HG03342 (cell line): ENCODE results near the gene GPI.

Experiments used
- ATAC-seq: cut with Tn5 transposase; IDR thresholded peaks from one replicate; pipeline ENCODE4 v1.9.1; 2021; ENCODE audit warnings: mild to moderate bottlenecking, moderate library complexity; ENCODE audit not compliant: unreplicated experiment

The GPI gene

DNA sequence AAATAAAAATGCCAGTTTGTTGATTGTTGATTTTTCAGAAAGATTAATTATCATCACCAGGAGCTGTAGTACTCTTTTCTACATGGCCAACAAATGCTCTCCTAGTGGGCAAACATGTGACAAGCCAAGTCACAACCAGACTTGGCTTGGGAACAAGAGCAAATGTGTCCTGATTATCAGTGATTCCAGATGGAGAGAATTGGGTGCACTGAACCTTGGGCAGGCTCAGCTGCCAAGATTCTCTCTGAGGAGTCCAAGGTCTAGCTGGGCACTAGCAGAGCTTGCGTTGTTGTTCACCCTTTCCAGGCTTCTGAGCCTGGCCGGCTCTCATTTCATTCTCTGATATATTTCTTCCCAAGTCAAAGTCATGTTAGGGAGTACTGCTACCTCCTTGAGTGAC lies 27.3 kb upstream of the GPI start:
- ATAC-seq, result no peak

DNA sequence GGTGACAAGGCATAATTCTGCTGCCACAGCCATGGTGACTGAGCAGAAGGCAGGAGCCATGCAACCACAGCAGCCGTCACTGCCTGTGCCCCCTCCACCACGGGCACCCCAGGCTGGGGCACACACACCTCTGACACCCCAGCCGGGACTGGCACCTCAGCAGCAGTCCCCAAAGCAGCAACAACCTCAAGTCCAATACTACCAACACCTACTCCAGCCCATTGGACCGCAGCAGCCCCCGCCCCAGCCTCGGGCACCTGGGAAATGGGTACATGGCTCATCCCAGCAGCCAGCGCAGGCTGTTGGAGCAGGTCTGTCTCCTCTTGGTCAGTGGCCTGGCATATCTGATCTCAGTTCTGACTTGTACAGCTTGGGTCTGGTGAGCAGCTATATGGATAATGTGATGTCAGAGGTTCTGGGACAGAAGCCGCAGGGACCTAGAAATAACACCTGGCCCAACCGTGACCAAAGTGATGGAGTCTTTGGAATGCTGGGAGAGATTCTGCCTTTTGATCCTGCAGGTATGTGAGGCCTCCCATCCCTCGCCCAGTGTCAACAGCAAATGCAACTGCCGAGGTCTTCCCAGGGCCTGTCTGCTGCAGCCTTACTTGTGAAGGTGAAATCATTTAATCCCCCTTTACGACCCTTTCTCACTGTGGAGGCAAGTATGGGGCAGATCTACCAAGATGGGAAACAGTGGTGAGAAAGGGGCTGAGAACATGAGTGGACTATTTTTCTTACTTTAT lies 22.9 kb upstream of the GPI start:
- no peak for ATAC-seq

DNA sequence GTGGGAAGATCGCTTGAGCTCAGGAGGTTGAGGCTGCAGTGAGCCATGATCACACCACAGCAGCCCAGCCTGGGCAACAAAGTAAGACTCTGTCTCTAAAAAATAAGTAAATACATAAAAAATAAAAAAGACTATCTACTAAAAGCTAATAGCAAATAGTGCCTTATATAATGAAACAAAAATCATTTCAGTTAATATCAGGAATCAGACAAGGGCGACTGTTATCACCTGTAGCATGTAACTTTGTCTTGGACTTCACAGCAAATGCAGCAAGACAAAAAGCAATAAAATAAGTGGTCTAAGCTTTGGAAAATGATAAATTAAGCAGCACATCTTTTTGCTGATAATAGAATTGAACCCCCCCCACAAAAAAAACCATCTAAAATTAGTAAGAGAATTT lies 21.2 kb upstream of the GPI start:
- no peak for ATAC-seq

DNA sequence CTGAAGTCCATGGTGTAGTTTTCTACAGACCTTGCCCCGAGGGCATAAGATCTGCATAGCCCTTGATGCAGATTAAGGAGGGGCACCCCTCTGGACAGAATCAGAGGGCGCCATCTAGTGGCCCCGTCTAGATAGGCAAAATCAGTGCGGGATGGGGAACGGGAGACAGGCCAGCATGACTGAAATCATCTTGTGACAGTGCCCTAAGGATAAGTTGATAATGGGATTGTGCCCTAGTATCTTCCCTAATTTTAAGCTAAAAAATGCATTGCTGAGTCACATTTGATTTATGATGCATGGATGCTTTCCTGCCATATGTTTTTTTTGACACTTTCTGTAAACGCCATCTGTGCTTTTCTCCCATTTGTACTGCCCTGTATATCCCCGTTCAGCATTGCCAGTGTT lies 19.0 kb upstream of the GPI start:
- ATAC-seq, result no peak

DNA sequence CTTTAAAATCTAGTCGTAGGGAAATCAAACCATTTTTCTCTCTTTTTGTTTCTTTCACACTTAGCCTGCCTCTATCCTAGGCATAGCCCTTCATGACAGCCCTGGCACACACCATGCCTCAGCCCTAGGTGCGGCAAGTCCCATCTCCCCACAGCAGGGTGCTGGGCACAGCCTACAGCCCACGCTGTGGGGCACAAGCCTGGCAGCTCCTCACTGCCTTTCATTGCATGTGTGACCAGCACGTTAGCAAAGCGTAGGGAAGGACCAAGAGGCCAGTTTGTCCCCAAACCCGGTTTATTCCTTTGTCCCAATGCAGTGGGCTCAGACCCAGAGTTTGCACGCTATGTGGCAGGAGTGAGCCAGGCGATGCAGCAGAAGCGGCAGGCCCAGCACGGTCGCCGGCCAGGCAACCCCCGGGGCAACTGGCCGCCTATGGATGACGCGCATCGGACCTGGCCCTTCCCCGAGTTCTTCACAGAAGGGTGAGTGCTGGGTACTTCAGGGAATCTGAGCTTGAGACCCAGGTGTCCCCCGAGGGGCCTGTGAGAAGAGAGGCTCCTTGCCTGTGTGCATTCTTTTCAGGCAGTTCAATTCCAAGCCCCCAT lies 17.3 kb upstream of the GPI start:
- no peak for ATAC-seq

DNA sequence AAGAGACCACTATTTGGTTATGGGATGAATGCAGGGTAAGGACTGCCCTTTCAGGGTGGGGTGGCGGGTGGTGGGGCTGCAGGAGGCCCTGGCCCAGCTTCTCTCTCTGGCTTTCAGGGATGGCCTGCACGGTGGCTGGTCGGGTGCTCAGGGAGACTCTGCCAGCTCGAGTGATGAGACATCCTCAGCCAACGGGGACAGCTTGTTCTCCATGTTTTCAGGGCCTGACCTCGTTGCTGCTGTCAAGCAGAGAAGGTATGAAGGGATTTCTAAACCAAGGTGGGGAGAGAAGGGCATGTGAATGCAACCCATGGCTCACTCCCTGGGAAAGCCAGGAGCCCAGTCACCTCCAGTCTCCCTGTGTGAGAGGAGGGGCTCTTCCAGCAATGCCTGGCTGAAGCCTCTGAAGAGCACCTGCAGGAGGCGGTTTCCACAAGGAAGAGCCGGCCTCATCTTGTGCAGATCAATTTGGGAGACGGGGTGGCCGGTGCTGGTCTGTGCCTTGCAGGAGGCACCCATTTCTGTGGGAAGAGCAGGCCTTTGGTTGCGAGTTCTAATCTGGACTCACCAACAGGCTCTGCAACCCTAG lies 16.0 kb upstream of the GPI start:
- no peak for ATAC-seq

DNA sequence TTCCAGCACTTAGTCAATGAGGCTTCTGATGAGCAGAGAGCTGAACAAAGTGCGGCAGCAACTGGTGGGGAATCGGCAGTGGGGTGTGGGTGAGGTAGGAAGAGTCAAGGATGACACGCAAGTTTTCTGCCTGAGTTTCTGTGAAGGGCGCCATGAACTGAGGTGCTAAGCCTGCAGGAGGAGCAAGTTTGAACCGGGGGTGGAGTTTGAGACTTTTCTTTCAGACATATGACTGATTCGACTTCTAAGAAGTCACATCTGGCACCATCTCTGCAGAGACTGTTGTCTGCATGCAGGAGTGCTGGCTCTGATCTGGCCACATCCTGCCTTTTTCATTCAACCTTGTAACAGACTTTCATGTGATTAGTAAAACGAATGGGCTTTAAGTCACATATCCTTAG lies 14.8 kb upstream of the GPI start:
- no peak for ATAC-seq

DNA sequence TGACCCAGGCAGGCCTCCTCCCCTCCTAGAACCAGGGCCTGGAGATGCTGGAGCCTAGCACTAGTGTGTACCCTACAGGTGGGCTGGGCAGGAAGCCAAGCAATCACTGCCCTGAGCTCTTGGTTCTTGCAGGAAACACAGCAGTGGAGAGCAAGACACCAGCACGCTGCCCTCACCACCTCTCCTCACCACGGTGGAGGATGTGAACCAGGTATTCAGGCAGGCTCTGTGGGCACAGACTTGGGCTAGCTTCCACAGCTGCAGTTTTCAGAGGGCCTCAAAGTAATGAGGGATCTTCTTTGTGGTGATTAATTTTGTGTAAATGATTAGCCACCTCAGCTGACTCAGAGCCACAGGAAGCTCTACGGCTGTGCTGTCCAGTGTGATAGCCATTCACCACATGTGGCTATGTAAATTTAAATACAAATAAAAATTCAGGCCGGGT lies 13.6 kb upstream of the GPI start:
- no peak for ATAC-seq

DNA sequence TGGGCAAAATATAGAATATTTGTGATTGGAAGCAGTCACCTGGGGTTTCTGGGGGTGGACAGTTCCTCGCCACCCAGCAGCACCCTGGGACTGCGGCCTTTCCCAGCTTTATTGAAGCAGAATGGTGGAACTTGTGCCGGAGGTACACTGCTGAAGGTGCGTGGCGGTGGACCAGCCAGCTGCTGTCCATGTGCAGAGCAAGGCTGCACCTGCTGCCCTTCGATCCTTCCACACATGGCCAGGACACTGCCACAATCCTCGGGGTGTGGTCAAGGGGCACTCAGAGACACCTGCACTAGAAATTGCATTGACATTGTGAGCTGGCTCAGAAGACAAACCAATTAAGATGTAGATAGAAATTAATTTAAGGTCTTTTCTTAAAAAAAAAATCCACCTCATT lies 11.4 kb upstream of the GPI start:
- ATAC-seq, result no peak

DNA sequence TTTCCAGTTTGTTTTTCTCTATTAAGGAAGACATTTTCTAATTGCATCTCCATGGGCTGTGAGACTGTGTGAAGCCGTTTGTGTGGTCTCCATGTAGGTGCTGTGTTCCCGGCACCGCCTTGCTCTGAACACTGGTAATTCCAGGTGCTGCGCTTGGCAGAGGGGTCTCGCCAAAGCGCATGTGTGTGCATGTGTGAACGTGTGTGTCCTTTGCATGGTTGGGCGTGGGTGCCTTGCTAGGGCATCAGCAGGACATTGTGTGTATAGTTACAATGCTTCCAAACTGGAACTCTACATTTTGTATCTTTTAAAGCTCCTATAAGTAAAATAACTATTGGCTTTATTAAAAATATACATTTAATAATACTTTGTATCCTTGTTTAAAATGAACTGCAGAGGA lies 9.8 kb upstream of the GPI start:
- ATAC-seq, result no peak

DNA sequence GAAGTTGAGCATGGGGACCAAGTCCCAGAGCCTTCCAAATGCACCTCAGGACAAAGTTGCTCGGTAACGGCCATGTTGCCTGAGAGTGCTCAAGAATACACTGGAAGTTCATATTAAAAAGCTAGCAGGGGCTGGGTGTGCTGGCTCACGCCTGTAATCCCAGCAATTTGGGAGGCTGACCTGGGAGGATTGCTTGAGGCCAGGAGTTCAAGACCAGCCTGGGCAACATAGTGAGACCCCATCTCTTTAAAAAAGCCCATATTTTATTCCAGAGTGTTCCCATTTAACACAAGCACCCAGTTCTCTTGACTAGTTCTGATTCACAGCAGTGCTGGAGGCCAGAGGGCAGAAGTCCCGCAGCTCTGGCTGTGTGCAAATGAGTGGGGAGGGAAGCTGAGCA lies 8.1 kb upstream of the GPI start:
- no peak for ATAC-seq

DNA sequence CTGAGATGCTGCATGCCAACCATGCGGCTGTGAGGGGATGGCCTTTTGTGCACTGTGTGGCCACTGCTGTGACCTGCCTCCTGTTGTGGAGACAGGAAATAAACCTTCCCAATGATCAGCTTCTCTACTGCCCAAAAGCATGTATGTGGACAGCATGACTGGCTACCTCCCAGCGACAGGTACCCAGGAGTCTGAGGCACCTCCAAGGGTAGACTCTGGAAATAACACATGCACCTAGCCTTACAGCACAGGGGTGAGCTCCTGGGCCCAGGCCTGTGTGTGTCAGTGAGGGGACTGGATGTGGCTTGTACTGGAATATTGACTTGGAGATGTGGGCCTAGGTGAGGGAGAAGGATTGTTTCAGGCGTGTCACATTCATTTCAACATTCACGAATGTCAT lies 7.6 kb upstream of the GPI start:
- no peak for ATAC-seq

DNA sequence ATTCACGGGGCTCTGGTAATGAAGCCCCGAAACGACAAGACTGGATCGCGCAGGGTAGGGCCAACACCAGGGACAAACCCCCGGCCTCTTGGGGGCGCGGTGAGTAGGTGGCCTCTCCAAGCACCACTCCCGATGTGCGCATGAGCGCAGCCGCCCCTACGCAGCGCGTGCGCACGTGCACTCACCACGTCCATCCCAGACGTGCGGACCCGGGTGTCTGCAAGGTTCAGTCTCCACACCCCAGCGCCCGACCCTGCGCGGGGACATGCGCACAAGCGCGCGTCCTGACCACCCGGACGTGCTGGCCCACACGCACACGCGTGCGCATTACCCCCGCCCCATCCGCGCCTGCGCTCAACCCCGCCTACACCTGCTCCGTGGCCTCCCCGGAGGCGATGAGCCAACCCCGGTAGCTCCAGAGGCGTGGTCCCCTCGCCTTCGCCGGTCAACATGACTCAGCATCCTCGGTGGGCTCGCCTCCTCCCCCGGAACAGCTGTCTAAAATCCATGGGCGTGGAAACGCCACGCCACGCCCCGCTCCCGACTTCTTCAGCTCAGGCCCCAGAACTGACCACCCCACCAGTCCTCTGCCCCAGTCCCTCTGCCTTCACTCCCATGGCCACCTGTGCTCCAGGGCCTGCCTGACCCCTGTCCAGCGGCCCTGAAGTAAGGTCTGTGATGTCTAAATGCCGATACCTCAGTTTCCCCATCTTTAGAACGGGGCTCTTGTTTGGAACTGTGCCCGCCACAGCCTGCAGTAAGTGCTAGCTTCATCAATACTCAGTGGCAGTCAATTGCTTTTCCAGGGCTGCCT lies 5.6 kb upstream of the GPI start:
- ATAC-seq, result peak; percentile 92

DNA sequence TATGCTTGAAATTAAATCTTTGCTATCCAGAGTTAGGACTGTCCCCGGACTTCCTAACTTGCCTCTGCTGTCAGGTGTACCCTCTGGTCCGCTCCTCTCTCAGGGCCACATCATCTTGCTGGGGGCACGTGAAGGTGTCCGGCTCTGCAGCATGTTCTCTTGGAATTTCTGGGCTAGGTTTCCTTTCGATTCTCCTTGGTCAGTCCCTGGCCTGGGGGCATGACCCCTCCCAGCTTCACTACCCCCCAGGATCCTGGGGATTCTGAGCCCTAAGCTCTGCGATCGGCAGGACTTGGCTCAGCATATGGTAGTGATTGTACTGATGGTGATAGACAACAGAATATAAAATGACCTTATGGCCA lies 5.1 kb upstream of the GPI start:
- no peak for ATAC-seq

DNA sequence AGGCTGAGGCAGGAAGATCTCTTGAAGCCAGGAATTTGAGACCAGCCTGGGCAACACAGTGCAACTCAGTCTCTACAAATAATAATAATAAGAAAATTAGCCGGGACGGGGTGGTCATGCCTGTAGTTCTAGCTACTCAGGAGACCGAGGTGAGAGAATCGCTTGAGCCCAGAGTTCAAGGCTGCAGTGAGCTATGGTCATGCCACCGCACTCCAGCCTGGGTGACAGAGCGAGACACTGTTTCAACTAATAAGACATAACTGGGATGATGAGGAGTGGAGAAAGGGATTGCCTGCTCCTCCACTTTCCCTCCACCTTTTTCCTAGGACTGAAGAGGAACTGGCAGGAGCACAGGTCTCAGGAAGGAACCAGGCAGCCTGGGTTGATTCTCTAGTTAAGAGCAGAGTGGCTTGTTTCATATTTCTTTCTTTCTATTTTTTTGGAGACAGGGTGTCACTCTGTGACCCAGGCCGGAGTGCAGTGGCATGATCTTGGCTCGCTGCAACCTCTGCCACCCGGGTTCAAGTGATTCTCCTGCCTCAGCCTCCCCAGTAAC lies 4.6 kb upstream of the GPI start:
- ATAC-seq, result no peak

DNA sequence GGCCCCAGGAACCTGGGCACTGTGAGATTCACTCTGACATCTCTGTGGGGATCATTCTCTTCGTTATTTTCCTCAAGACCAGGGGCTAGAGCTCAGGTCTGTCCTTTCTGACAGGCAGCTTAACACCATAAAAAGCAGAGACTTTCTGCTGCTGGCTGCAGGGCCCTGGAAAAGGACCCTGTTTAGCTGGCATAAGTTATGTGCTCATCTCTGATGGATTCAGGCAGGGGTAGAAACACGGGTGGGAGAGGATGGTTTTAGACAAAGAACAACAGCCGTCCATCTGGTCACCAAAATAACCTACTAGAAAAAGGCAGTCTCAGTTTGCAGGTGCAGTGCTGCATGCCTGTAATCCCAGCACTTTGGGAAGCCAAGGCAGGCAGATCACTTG lies 2.3 kb upstream of the GPI start:
- ATAC-seq, result no peak

DNA sequence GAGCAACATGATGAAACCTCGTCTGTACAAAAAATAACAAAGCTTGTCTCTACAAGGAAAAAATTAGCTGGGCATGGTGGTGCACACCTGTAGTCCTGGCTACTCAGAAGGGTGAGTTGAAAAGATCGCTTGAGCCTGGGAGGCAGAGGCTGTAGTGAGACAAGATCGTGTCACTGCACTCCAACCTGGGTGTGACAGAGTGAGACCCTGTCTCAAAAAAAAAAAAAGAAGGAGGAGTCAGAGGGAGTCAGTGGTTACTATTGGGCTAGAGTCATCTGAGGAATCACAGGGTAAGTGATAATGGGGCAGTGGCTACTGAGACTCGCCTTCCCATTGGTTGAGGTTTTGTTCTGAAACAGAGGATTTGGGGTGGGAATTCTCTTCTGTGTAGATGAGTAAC lies 1.9 kb upstream of the GPI start:
- no peak for ATAC-seq

DNA sequence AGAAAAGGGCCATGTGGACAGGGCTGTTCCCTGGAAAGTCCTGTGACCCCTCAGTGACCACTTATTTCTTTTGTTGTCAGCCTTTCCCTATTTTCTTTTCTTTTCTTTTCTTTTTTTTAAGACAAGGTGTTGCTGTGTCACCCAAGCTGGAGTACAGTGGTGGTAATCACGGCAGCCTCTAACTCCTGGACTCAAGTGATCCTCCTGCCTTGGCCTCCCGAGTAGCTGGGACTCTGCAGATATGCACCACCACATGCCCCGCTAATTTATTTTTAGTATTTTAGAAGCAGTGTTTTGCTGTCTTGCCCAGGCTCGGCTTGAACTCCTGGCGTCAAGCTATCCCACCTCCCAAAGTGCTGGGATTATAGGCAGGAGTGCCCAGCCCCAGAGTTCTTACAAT lies 1.1 kb upstream of the GPI start:
- no peak for ATAC-seq

DNA sequence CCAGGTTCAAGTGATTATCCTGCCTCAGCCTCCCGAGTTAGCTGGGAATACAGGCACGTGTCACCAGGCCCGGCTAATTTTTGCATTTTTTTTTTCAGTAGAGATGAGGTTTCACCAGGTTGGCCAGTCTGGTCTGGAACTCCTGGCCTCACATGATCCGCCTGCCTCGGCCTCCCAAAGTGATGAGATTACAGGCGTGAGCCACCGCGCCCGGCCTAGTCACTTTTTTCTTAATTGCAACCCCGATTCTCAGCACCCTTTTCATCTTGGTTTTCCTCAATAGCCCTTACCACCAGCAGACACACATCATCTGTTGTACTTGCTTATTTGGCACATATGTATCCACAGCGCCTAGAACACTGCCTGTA lies 550 bp upstream of the GPI start:
- no peak for ATAC-seq

DNA sequence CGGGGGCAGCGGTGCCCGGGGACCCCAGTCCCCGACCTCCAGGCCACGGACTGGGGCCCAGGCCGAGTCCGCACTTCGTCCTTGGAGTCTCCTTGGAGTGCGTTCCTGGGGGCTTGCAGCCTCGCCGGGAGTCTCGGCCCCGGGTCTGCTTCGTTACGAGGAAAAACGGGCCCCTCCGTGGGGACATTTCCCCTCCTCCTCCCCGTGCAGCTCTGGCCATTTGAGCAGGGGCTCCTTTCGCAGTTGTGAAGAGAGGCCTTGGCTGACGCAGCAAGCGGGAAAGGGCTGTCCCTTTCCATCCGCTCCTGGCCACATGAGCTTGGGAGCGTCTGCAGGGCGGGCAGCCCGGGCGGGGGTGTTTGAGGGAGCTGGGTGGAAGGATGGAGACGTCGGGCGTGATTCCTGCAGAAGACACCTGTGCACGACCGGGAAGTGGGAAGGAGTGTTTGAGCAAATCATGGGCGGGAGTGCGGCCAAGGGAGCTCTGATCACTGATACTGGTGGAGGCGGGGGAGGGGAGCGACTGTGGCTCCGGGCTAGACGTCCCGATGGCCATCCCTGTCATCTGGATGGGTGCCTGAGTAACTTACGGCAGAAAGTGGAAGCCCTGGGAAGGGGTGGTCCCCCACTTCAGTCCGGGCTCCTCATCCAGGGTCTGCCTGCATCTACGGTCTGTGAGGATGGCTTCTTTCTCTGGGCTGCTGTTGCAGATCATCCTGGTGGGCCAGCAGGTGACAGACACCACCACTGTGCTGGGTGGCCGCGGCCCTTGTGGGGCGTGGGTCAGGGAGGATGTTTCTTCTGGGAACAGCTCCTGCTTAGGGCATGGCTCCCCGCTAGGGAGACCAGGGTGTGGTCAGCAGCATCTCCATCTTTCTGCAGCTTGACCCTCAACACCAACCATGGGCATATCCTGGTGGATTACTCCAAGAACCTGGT lies 736 bp downstream of the GPI start:
- ATAC-seq, result no peak
